HCT116 (cell line): ENCODE measurements around the gene ERVFRD-1. TPM values are rescaled to one million over a fixed set of nuclear protein-coding genes. Genes with fewer than 3 reads are reported as not detected.

Experiments
- ATAC-seq: fragments of 200-7000 bp; cut with Tn5 transposase; 2 replicates; pipeline ENCODE4 v1.9.1; 2020; ENCODE audit warnings: mild to moderate bottlenecking, moderate library complexity
- BruUV-seq: library from RNA; stranded (reverse); fragments of 400-500 nt; replicated peaks from 2 replicates; lab custom pipeline; 2021; lab: Mats Ljungman, UMichigan
- CTCF ChIA-PET: fragments of 300-600 bp; sonication (Branson Sonifier 250); formaldehyde crosslinking; loops from one replicate; lab custom pipeline; 2021; ENCODE audit warnings: antibody characterized with exemption; lab: Charles Lee
- POLR2A ChIA-PET: fragments of 300-600, 350-600 bp; sonication (Branson Sonifier 250); formaldehyde crosslinking; loops from one replicate; lab custom pipeline; 2021; ENCODE audit warnings: antibody characterized with exemption; lab: Charles Lee
- RAD21 ChIA-PET, 2 experiments: fragments of 300-600 bp; sonication (Branson Sonifier 250); formaldehyde crosslinking; loops; one replicate each; lab custom pipeline; 2023; ENCODE audit warnings: low total read pairs in 2 of 2; ENCODE audit not compliant: uncharacterized antibody in 2 of 2, unreplicated experiment in 2 of 2, low non-redundant PET in 1 of 2; lab: Charles Lee
- DNase-seq: peaks from one replicate; pipeline ENCODE4 v3.0.0-alpha.2; 2010; ENCODE audit warnings: low read depth, low spot score
- H2AFZ ChIP-seq: fragments of 200-600 bp; shearing (Covaris generic), sonication (generic); 2 replicates; pipeline ENCODE4 v1.6.1; 2017; ENCODE audit warnings: low read depth, mixed run types, mixed read lengths, antibody characterized with exemption, low read length; ENCODE audit not compliant: poor library complexity, severe bottlenecking
- H3K27ac ChIP-seq: 2 replicates; pipeline ENCODE4 v1.5.1; 2012; ENCODE audit warnings: low read depth, low read length
- H3K27me3 ChIP-seq: fragments of 200-600 bp; sonication (generic); 2 replicates; pipeline ENCODE4 v1.6.1; 2016; ENCODE audit warnings: mixed run types, low read length, mixed read lengths; ENCODE audit not compliant: insufficient read depth
- H3K36me3 ChIP-seq, 2 experiments: fragments of 200-500 bp in 1 of 2; fragments of 200-600 bp in 1 of 2; sonication (Bioruptor generic) in 1 of 2; sonication (generic) in 1 of 2; 2 replicates each; pipeline versions ENCODE4 v1.5.1 to v1.6.1; 2014 to 2016; ENCODE audit warnings: low read length in 2 of 2, inconsistent platforms in 1 of 2, mixed read lengths in 1 of 2, mixed run types in 1 of 2; ENCODE audit not compliant: insufficient read depth in 2 of 2, control insufficient read depth in 1 of 2
- H3K4me1 ChIP-seq, 2 experiments: fragments of 200-600 bp in 1 of 2; sonication (generic) in 1 of 2; 2 replicates each; pipeline versions ENCODE4 v1.5.1 to v1.6.1; 2012 to 2017; ENCODE audit warnings: low read length in 2 of 2, inconsistent platforms in 1 of 2, mild to moderate bottlenecking in 1 of 2, mixed read lengths in 1 of 2, mixed run types in 1 of 2, moderate library complexity in 1 of 2; ENCODE audit not compliant: insufficient read depth in 2 of 2, control insufficient read depth in 1 of 2
- H3K4me2 ChIP-seq: fragments of 200-600 bp; sonication (generic); 2 replicates; pipeline ENCODE4 v1.6.1; 2017; ENCODE audit warnings: mixed run types, low read length, mixed read lengths
- H3K4me3 ChIP-seq, 2 experiments: fragments of 200-600 bp in 1 of 2; sonication (generic) in 1 of 2; replicated peaks in 1 of 2; 2 replicates each; pipeline ENCODE4 v1.5.1; 2011 to 2016; ENCODE audit warnings: low read length in 2 of 2, control low read depth in 1 of 2, low read depth in 1 of 2, mild to moderate bottlenecking in 1 of 2, mixed read lengths in 1 of 2, mixed run types in 1 of 2
- H3K79me2 ChIP-seq: fragments of 200-600 bp; sonication (generic); 2 replicates; pipeline ENCODE4 v1.6.1; 2017; ENCODE audit warnings: mild to moderate bottlenecking, mixed run types, low read length, moderate library complexity, mixed read lengths; ENCODE audit not compliant: insufficient read depth
- H3K9ac ChIP-seq: fragments of 200-600 bp; sonication (generic); 2 replicates; pipeline ENCODE4 v1.6.1; 2016; ENCODE audit warnings: low read length, mixed read lengths
- H3K9me2 ChIP-seq: fragments of 200-600 bp; sonication (generic), shearing (Covaris generic); 2 replicates; pipeline ENCODE4 v1.6.1; 2017; ENCODE audit warnings: mixed run types, mild to moderate bottlenecking, moderate library complexity; ENCODE audit not compliant: insufficient read depth
- H3K9me3 ChIP-seq, 2 experiments: fragments of 200-500 bp in 1 of 2; fragments of 200-600 bp in 1 of 2; sonication (Bioruptor generic) in 1 of 2; sonication (generic) in 1 of 2; 2 replicates each; pipeline ENCODE4 v1.6.1; 2014 to 2017; ENCODE audit warnings: low read length in 2 of 2, mixed read lengths in 2 of 2, inconsistent platforms in 1 of 2, low read depth in 1 of 2, mild to moderate bottlenecking in 1 of 2, mixed run types in 1 of 2, moderate library complexity in 1 of 2; ENCODE audit not compliant: control insufficient read depth in 1 of 2, insufficient read depth in 1 of 2
- H4K20me1 ChIP-seq: fragments of 200-600 bp; sonication (generic), shearing (Covaris generic); 2 replicates; pipeline ENCODE4 v1.6.1; 2017; ENCODE audit warnings: mixed run types, mild to moderate bottlenecking, moderate library complexity; ENCODE audit not compliant: insufficient read depth
- ATF3 ChIP-seq: IDR thresholded peaks from 2 replicates; pipeline ENCODE4 v1.6.1; 2012
- CBX3 ChIP-seq: IDR thresholded peaks from 2 replicates; pipeline ENCODE4 v1.6.1; 2012; ENCODE audit warnings: low read depth
- CEBPB ChIP-seq: IDR thresholded peaks from 2 replicates; pipeline ENCODE4 v1.6.1; 2012; ENCODE audit warnings: low read depth
- EGR1 ChIP-seq: IDR thresholded peaks from 2 replicates; pipeline ENCODE4 v1.6.1; 2012; ENCODE audit warnings: low read depth
- EZH2 ChIP-seq: fragments of 200-600 bp; sonication (generic); IDR thresholded peaks from 2 replicates; pipeline ENCODE4 v1.6.1; 2017; ENCODE audit warnings: antibody characterized with exemption, mixed run types
- FOSL1 ChIP-seq: IDR thresholded peaks from 2 replicates; pipeline ENCODE4 v1.6.1; 2012; ENCODE audit warnings: low read depth
- JUND ChIP-seq: IDR thresholded peaks from 2 replicates; pipeline ENCODE4 v1.6.1; 2012
- POLR2A ChIP-seq: IDR thresholded peaks from 2 replicates; pipeline ENCODE4 v1.7.0; 2011; ENCODE audit warnings: borderline replicate concordance; ENCODE audit not compliant: insufficient read depth, insufficient read length; ENCODE audit errors: extremely low read depth
- RAD21 ChIP-seq: IDR thresholded peaks from 2 replicates; pipeline ENCODE4 v1.6.1; 2012; ENCODE audit warnings: low read depth, mild to moderate bottlenecking
- REST ChIP-seq: IDR thresholded peaks from 2 replicates; pipeline ENCODE4 v1.6.1; 2012; ENCODE audit warnings: low read depth
- SIN3A ChIP-seq: IDR thresholded peaks from 2 replicates; pipeline ENCODE4 v1.6.1; 2012; ENCODE audit warnings: low read depth
- SRF ChIP-seq: IDR thresholded peaks from 2 replicates; pipeline ENCODE4 v1.6.1; 2012; ENCODE audit warnings: low read depth
- TCF7L2 ChIP-seq: IDR thresholded peaks from 2 replicates; pipeline ENCODE4 v1.7.0; 2011; ENCODE audit warnings: borderline replicate concordance, inconsistent platforms; ENCODE audit not compliant: insufficient read depth, insufficient read length; ENCODE audit errors: extremely low read depth
- YY1 ChIP-seq: IDR thresholded peaks from 2 replicates; pipeline ENCODE4 v1.6.1; 2011; ENCODE audit warnings: low read length, low read depth, moderate library complexity, mild to moderate bottlenecking; ENCODE audit not compliant: insufficient replicate concordance; ENCODE audit errors: extremely low read depth
- ZNF274 ChIP-seq: fragments of 200-500 bp; sonication (Bioruptor generic); IDR thresholded peaks from 2 replicates; pipeline ENCODE4 v1.6.1; 2014; ENCODE audit warnings: mild to moderate bottlenecking, low read depth, low read length, inconsistent platforms
- intact Hi-C: fragments of 100-400 bp; cut with micrococcal nuclease; formaldehyde crosslinking; loops from 2 replicates; pipeline ENCODE4 v1.10.0; 2022
- total RNA-seq: library from RNA; stranded (reverse); gene quantifications from one replicate; pipeline ENCODE4 v1.2.1, GENCODE V29; 2021; ENCODE audit not compliant: unreplicated experiment
- TF ChIP-seq, protein P1 (sequence below), 3 experiments: fragments of 200-600 bp in 1 of 3; sonication (generic) in 1 of 3; IDR thresholded peaks in 2 of 3; conservative IDR thresholded peaks in 1 of 3; 2 replicates each; pipeline ENCODE4 v1.5.1; 2012 to 2017; ENCODE audit warnings: low read depth in 2 of 3, low read length in 2 of 3, antibody characterized with exemption in 1 of 3, borderline replicate concordance in 1 of 3, control low read depth in 1 of 3, mild to moderate bottlenecking in 1 of 3, mixed read lengths in 1 of 3, mixed run types in 1 of 3, moderate library complexity in 1 of 3; ENCODE audit not compliant: insufficient read depth in 1 of 3
- TF ChIP-seq, protein P2 (sequence below): IDR thresholded peaks from 2 replicates; pipeline ENCODE4 v1.6.1; 2011; ENCODE audit warnings: mild to moderate bottlenecking, low read length, moderate library complexity; ENCODE audit not compliant: insufficient replicate concordance; ENCODE audit errors: extremely low read depth
- TF ChIP-seq, protein P3 (sequence below): IDR thresholded peaks from 2 replicates; pipeline ENCODE4 v1.6.1; 2012

ERVFRD-1 gene
- total RNA-seq, 1 experiment from 2014 or later: not detected

- no peak for TF ChIP-seq FOSL1
- TF ChIP-seq TCF7L2: no peak
- TF ChIP-seq JUND: no peak
- TF ChIP-seq CBX3: no peak
- TF ChIP-seq, protein P1, sequence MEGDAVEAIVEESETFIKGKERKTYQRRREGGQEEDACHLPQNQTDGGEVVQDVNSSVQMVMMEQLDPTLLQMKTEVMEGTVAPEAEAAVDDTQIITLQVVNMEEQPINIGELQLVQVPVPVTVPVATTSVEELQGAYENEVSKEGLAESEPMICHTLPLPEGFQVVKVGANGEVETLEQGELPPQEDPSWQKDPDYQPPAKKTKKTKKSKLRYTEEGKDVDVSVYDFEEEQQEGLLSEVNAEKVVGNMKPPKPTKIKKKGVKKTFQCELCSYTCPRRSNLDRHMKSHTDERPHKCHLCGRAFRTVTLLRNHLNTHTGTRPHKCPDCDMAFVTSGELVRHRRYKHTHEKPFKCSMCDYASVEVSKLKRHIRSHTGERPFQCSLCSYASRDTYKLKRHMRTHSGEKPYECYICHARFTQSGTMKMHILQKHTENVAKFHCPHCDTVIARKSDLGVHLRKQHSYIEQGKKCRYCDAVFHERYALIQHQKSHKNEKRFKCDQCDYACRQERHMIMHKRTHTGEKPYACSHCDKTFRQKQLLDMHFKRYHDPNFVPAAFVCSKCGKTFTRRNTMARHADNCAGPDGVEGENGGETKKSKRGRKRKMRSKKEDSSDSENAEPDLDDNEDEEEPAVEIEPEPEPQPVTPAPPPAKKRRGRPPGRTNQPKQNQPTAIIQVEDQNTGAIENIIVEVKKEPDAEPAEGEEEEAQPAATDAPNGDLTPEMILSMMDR (IDR thresholded peaks at IDR 0.05 in 2 of 3, conservative IDR thresholded peaks at IDR 0.05 in 1 of 3; ENCODE audit: borderline replicate concordance in 1 of 3, insufficient read depth in 1 of 3, low read depth in 2 of 3, low read length in 2 of 3): no peak
- no peak for TF ChIP-seq SIN3A
- no peak for TF ChIP-seq EGR1
- TF ChIP-seq, protein P2, sequence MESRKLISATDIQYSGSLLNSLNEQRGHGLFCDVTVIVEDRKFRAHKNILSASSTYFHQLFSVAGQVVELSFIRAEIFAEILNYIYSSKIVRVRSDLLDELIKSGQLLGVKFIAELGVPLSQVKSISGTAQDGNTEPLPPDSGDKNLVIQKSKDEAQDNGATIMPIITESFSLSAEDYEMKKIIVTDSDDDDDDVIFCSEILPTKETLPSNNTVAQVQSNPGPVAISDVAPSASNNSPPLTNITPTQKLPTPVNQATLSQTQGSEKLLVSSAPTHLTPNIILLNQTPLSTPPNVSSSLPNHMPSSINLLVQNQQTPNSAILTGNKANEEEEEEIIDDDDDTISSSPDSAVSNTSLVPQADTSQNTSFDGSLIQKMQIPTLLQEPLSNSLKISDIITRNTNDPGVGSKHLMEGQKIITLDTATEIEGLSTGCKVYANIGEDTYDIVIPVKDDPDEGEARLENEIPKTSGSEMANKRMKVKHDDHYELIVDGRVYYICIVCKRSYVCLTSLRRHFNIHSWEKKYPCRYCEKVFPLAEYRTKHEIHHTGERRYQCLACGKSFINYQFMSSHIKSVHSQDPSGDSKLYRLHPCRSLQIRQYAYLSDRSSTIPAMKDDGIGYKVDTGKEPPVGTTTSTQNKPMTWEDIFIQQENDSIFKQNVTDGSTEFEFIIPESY: no peak
- no peak for TF ChIP-seq YY1
- no peak for TF ChIP-seq EZH2
- TF ChIP-seq SRF: no peak
- TF ChIP-seq ATF3: no peak
- no peak for TF ChIP-seq RAD21
- no peak for TF ChIP-seq ZNF274
- TF ChIP-seq, protein P3, sequence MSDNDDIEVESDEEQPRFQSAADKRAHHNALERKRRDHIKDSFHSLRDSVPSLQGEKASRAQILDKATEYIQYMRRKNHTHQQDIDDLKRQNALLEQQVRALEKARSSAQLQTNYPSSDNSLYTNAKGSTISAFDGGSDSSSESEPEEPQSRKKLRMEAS: no peak
- no peak for TF ChIP-seq REST
- TF ChIP-seq CEBPB: no peak
- TF ChIP-seq POLR2A: no peak
- TF ChIP-seq, all 23 proteins: peak for 0
- H3K9ac ChIP-seq: no peak overlapping the region
- H3K9me3 ChIP-seq: no peaks in the 10 kb centered on the region
- no peak overlapping the region for H3K4me3 ChIP-seq
- POLR2A ChIA-PET: no interaction called here
- RAD21 ChIA-PET: no interaction called here
- H3K36me3 ChIP-seq: no peaks in the 10 kb centered on the region
- no peak overlapping the region for H2AFZ ChIP-seq
- intact Hi-C loops: no loop called here
- peaks cover 4 to 8% of the 10 kb centered on the region in 2 experiments; a peak in 2 of 4 replicates for H3K4me1 ChIP-seq
- no peaks in the 10 kb centered on the region for H3K27me3 ChIP-seq
- H3K79me2 ChIP-seq: peaks cover 5% of the 10 kb centered on the region
- H3K27ac ChIP-seq: no peak overlapping the region
- CTCF ChIA-PET: no interaction called here
- H3K9me2 ChIP-seq: no peaks in the 10 kb centered on the region
- BruUV-seq: no TSS peak
- no peak overlapping the region for H3K4me2 ChIP-seq
- no peaks in the 10 kb centered on the region for H4K20me1 ChIP-seq
- DNase-seq (no peak), ATAC-seq (no peak)
These were observed 21.8 kb downstream of the ERVFRD-1 start for GRCh38 chr6:11089695-11090094.
